H9 (cell line): ENCODE data around the gene ALKBH2. TPM values are rescaled to one million over a fixed set of nuclear protein-coding genes. Genes with fewer than 3 reads are reported as not detected.

Experiments
- DNase-seq: peaks from one replicate; pipeline ENCODE4 v3.0.0-alpha.2; 2017
- H2AFZ ChIP-seq: one replicate; pipeline ENCODE4 v1.6.1; 2013; ENCODE audit warnings: mild to moderate bottlenecking, low read length, control low read depth, moderate library complexity
- H2AK5ac ChIP-seq: 2 replicates; pipeline ENCODE4 v1.6.1; 2013; ENCODE audit warnings: low read length, control low read depth, mixed read lengths; ENCODE audit not compliant: insufficient read length
- H2BK120ac ChIP-seq: one replicate; pipeline ENCODE4 v1.6.1; 2013; ENCODE audit warnings: low read depth, mild to moderate bottlenecking, low read length, control low read depth, inconsistent platforms; ENCODE audit not compliant: poor library complexity, severe bottlenecking
- H2BK12ac ChIP-seq: 2 replicates; pipeline ENCODE4 v1.6.1; 2013; ENCODE audit warnings: low read length, control low read depth, mixed read lengths, low read depth; ENCODE audit not compliant: insufficient read length
- H2BK15ac ChIP-seq: 2 replicates; pipeline ENCODE4 v1.6.1; 2013; ENCODE audit warnings: low read depth, low read length, control low read depth
- H2BK20ac ChIP-seq: one replicate; pipeline ENCODE4 v1.6.1; 2013; ENCODE audit warnings: low read depth, mild to moderate bottlenecking, low read length, control low read depth, inconsistent platforms; ENCODE audit not compliant: poor library complexity, severe bottlenecking
- H2BK5ac ChIP-seq: 2 replicates; pipeline ENCODE4 v1.6.1; 2013; ENCODE audit warnings: low read length, control low read depth, mixed read lengths; ENCODE audit not compliant: insufficient read length
- H3K14ac ChIP-seq: 2 replicates; pipeline ENCODE4 v1.6.1; 2013; ENCODE audit warnings: low read length, control low read depth; ENCODE audit not compliant: insufficient read depth
- H3K18ac ChIP-seq: 2 replicates; pipeline ENCODE4 v1.6.1; 2013; ENCODE audit warnings: low read depth, mild to moderate bottlenecking, mixed read lengths, low read length, control low read depth; ENCODE audit not compliant: insufficient read length
- H3K23ac ChIP-seq: 2 replicates; pipeline ENCODE4 v1.6.1; 2013; ENCODE audit warnings: low read length, control low read depth, mixed read lengths, low read depth; ENCODE audit not compliant: insufficient read length
- H3K23me2 ChIP-seq: 2 replicates; pipeline ENCODE4 v1.6.1; 2013; ENCODE audit warnings: low read depth, mild to moderate bottlenecking, mixed read lengths, low read length, control low read depth; ENCODE audit not compliant: insufficient read length, poor library complexity, severe bottlenecking
- H3K27ac ChIP-seq: 2 replicates; pipeline ENCODE4 v1.5.1; 2013; ENCODE audit warnings: low read length, control low read depth, mixed read lengths, low read depth; ENCODE audit not compliant: insufficient read length
- H3K27me3 ChIP-seq: 2 replicates; pipeline ENCODE4 v1.6.1; 2013; ENCODE audit warnings: low read length, control low read depth, inconsistent platforms; ENCODE audit not compliant: insufficient read depth
- H3K4ac ChIP-seq: 2 replicates; pipeline ENCODE4 v1.6.1; 2013; ENCODE audit warnings: low read depth, mild to moderate bottlenecking, control low read depth, inconsistent platforms, low read length, moderate library complexity
- H3K4me1 ChIP-seq: 2 replicates; pipeline ENCODE4 v1.6.1; 2013; ENCODE audit warnings: low read length, control low read depth, inconsistent platforms; ENCODE audit not compliant: insufficient read depth
- H3K4me2 ChIP-seq: 2 replicates; pipeline ENCODE4 v1.6.1; 2013; ENCODE audit warnings: low read length, control low read depth, mixed read lengths; ENCODE audit not compliant: insufficient read length, insufficient read depth
- H3K56ac ChIP-seq: 2 replicates; pipeline ENCODE4 v1.6.1; 2013; ENCODE audit warnings: low read depth, mild to moderate bottlenecking, mixed read lengths, low read length, control low read depth; ENCODE audit not compliant: insufficient read length
- H3K79me1 ChIP-seq: 2 replicates; pipeline ENCODE4 v1.6.1; 2013; ENCODE audit warnings: low read depth, mild to moderate bottlenecking, moderate library complexity, low read length, control low read depth, inconsistent platforms; ENCODE audit not compliant: insufficient read depth, poor library complexity, severe bottlenecking
- H3K79me2 ChIP-seq: 2 replicates; pipeline ENCODE4 v1.6.1; 2013; ENCODE audit warnings: low read length, control low read depth, inconsistent platforms; ENCODE audit not compliant: insufficient read depth
- H3K9ac ChIP-seq: 2 replicates; pipeline ENCODE4 v1.6.1; 2013; ENCODE audit warnings: low read length, control low read depth, mixed read lengths; ENCODE audit not compliant: insufficient read length; ENCODE audit errors: extremely low read depth
- H3K9me3 ChIP-seq: one replicate; pipeline ENCODE4 v1.6.1; 2013; ENCODE audit warnings: low read depth, low read length, inconsistent platforms; ENCODE audit not compliant: control insufficient read depth
- H3T11ph ChIP-seq: one replicate; pipeline ENCODE4 v1.6.1; 2013; ENCODE audit warnings: mild to moderate bottlenecking, low read length, control low read depth, inconsistent platforms
- H4K20me1 ChIP-seq: one replicate; pipeline ENCODE4 v1.6.1; 2013; ENCODE audit not compliant: control insufficient read depth, insufficient read length, insufficient read depth
- H4K5ac ChIP-seq: 2 replicates; pipeline ENCODE4 v1.6.1; 2013; ENCODE audit warnings: low read depth, mild to moderate bottlenecking, mixed read lengths, low read length, control low read depth; ENCODE audit not compliant: insufficient read length
- H4K8ac ChIP-seq: replicated peaks from 2 replicates; pipeline ENCODE4 v1.6.1; 2013; ENCODE audit warnings: low read length, control low read depth, mixed read lengths, low read depth; ENCODE audit not compliant: insufficient read length
- H4K91ac ChIP-seq: 2 replicates; pipeline ENCODE4 v1.6.1; 2013; ENCODE audit warnings: low read depth, mild to moderate bottlenecking, moderate library complexity, mixed read lengths, low read length, control low read depth; ENCODE audit not compliant: insufficient read length
- H3K27ac Mint-ChIP-seq, 3 experiments: 2 replicates in 2 of 3; 3 replicates in 1 of 3; pipeline ENCODE4 v1.8.0; 2020 to 2021; ENCODE audit warnings: mixed read lengths in 3 of 3, mild to moderate bottlenecking in 1 of 3, moderate library complexity in 1 of 3
- H3K27me3 Mint-ChIP-seq: 2 replicates; pipeline ENCODE4 v1.8.0; 2021; ENCODE audit warnings: low read depth, mild to moderate bottlenecking, moderate library complexity, mixed read lengths
- H3K36me3 Mint-ChIP-seq, 3 experiments: 2 replicates in 2 of 3; 3 replicates in 1 of 3; pipeline ENCODE4 v1.8.0; 2020 to 2021; ENCODE audit warnings: low read depth in 3 of 3, mixed read lengths in 3 of 3; ENCODE audit not compliant: insufficient read depth in 1 of 3
- H3K4me1 Mint-ChIP-seq, 2 experiments: 2 replicates each; pipeline ENCODE4 v1.8.0; 2020; ENCODE audit warnings: mixed read lengths in 2 of 2
- H3K4me3 Mint-ChIP-seq, 2 experiments: 2 replicates in 1 of 2; 3 replicates in 1 of 2; pipeline ENCODE4 v1.8.0; 2020 to 2021; ENCODE audit warnings: mild to moderate bottlenecking in 2 of 2, mixed read lengths in 2 of 2, moderate library complexity in 1 of 2
- H3K9me3 Mint-ChIP-seq, 2 experiments: 2 replicates in 1 of 2; 3 replicates in 1 of 2; pipeline ENCODE4 v1.8.0; 2020; ENCODE audit warnings: mild to moderate bottlenecking in 2 of 2, mixed read lengths in 2 of 2, moderate library complexity in 1 of 2
- CTCF ChIP-seq: fragments of 200-600 bp; sonication (generic); conservative IDR thresholded peaks from 3 replicates; pipeline ENCODE4 v1.8.0; 2021; ENCODE audit warnings: antibody characterized with exemption, mild to moderate bottlenecking
- WGBS: extraction: QIAGEN DNeasy Blood & Tissue Kit; methylation state at CpG from one replicate; pipeline ENCODE4 v1.1.7; 2013; ENCODE audit warnings: missing lambda C conversion rate, low lambda C conversion rate, mixed read lengths; ENCODE audit not compliant: insufficient read length; ENCODE audit errors: extremely low coverage; 5-methylcytosine and 5-hydroxymethylcytosine counted together
- total RNA-seq: library from RNA; stranded (reverse); gene quantifications from 2 replicates; pipeline ENCODE4 v1.2.1, GENCODE V29; 2021

The ALKBH2 gene
- total RNA-seq, 1 experiment from 2014 or later, result 24.4 TPM

- DNase-seq, result no peak
- H3K4me2 ChIP-seq, result no peak overlapping the region
- no peak overlapping the region for H4K5ac ChIP-seq
- no peak overlapping the region for H3K23ac ChIP-seq
- no peak overlapping the region for H3T11ph ChIP-seq
- H2BK12ac ChIP-seq, result no peak overlapping the region
- no peak overlapping the region for H3K18ac ChIP-seq
- H4K20me1 ChIP-seq, result no peaks in the 10 kb centered on the region
- no peak overlapping the region for H2BK120ac ChIP-seq
- Mint-ChIP-seq H3K9me3 (no peaks in the 10 kb centered on the region), H3K27ac (no peak overlapping the region), H3K4me1 (peaks cover 7 to 10% of the 10 kb centered on the region in 2 experiments; a peak in 3 of 4 replicates), H3K27me3 (no peaks in the 10 kb centered on the region), H3K4me3 (no peak overlapping the region), H3K36me3 (no peaks in the 10 kb centered on the region)
- H3K23me2 ChIP-seq, result no peaks in the 10 kb centered on the region
- no peaks in the 10 kb centered on the region for H3K27me3 ChIP-seq
- H2AK5ac ChIP-seq, result no peak overlapping the region
- no peaks in the 10 kb centered on the region for H3K79me2 ChIP-seq
- no peak overlapping the region for H2BK15ac ChIP-seq
- no peak for TF ChIP-seq CTCF
- no peak overlapping the region for H2BK20ac ChIP-seq
- H2BK5ac ChIP-seq, result no peak overlapping the region
- no peak overlapping the region for H2AFZ ChIP-seq
- no peak overlapping the region for H3K56ac ChIP-seq
- no peaks in the 10 kb centered on the region for H3K79me1 ChIP-seq
- H3K27ac ChIP-seq, result no peak overlapping the region
- H4K91ac ChIP-seq, result no peak overlapping the region
- no peak overlapping the region; the same call in 1 of the 2 replicates for H3K14ac ChIP-seq
- no peak overlapping the region for H3K9ac ChIP-seq
- no peaks in the 10 kb centered on the region for H3K9me3 ChIP-seq
- H3K4me1 ChIP-seq, result peaks cover 6% of the 10 kb centered on the region
- H4K8ac ChIP-seq, result no peak overlapping the region
- H3K4ac ChIP-seq, result no peak overlapping the region
- no CpG with 5 or more reads among the region's 3 CpGs for WGBS
These were observed 28.1 kb upstream of the ALKBH2 start for GRCh38 chr12:109121346-109121880.
